PC-3 (cell line): ENCODE measurements around the gene NEDD4L.

ENCODE experiments used
- CTCF ChIP-seq: fragments of 300-600 bp; sonication (generic); conservative IDR thresholded peaks from 2 replicates; pipeline ENCODE4 v1.5.1; 2017; ENCODE audit warnings: antibody characterized with exemption, low read depth, mild to moderate bottlenecking, low read length
- EZH2phosphoT487 ChIP-seq: fragments of 300-600 bp; sonication (generic); IDR thresholded peaks from 2 replicates; pipeline ENCODE4 v1.6.1; 2018; ENCODE audit warnings: mild to moderate bottlenecking, antibody characterized with exemption, low read length, borderline replicate concordance

GRCh38 chr18:58355243-58355642 lies 311.2 kb downstream of the NEDD4L start:
- TF ChIP-seq CTCF (no peak), EZH2phosphoT487 (no peak)
